ENCODE measurements around the gene C10orf67. TPM values are rescaled to one million over a fixed set of nuclear protein-coding genes. Genes with fewer than 3 reads are reported as not detected.

C10orf67 gene
- total RNA-seq, 1 donor from 2014 or later: not detected

DNA sequence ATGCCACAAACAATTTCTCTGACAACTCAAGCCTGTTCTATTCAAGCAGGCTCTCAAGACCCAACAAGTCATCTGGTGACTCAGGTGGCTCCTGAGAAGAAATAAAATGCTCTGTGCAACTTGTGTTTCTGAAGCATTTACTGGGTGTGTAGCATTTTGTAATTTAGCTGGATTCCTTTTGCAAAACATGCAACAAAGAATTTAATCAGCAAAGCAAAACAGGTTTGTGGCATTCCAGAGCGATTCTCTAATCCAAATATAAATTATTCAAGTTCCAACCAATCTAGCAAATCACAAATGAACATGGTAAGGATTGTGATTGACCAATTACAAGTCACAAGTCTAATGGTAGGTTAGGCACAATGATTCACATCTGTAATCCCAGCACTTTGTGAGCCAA is 39.8 kb upstream of the C10orf67 start:
- CTCF ChIA-PET: no interaction called here
- H3K36me3 Mint-ChIP-seq (ENCODE audit: low read depth): no peaks in the 10 kb centered on the region
- H3K27ac Mint-ChIP-seq: no peak overlapping the region
- TF ChIP-seq, protein P1, sequence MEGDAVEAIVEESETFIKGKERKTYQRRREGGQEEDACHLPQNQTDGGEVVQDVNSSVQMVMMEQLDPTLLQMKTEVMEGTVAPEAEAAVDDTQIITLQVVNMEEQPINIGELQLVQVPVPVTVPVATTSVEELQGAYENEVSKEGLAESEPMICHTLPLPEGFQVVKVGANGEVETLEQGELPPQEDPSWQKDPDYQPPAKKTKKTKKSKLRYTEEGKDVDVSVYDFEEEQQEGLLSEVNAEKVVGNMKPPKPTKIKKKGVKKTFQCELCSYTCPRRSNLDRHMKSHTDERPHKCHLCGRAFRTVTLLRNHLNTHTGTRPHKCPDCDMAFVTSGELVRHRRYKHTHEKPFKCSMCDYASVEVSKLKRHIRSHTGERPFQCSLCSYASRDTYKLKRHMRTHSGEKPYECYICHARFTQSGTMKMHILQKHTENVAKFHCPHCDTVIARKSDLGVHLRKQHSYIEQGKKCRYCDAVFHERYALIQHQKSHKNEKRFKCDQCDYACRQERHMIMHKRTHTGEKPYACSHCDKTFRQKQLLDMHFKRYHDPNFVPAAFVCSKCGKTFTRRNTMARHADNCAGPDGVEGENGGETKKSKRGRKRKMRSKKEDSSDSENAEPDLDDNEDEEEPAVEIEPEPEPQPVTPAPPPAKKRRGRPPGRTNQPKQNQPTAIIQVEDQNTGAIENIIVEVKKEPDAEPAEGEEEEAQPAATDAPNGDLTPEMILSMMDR (IDR thresholded peaks at IDR 0.05): no peak
- no peaks in the 10 kb centered on the region for H3K4me1 Mint-ChIP-seq
- intact Hi-C loops (cut with micrococcal nuclease): no loop called here
- H3K27me3 Mint-ChIP-seq: peaks cover 9% of the 10 kb centered on the region
- no peak overlapping the region for H3K4me3 Mint-ChIP-seq
- ATAC-seq (ENCODE audit: low read depth): no peak
- H3K9me3 Mint-ChIP-seq: no peaks in the 10 kb centered on the region
- POLR2A ChIA-PET: no interaction called here
- DNase-seq: no peak

GRCh38 chr10:23383637-23384036 is 39.0 kb upstream of the C10orf67 start:
- no peaks in the 10 kb centered on the region for H3K9me3 Mint-ChIP-seq
- intact Hi-C loops (cut with micrococcal nuclease): no loop called here
- TF ChIP-seq, protein P1 (IDR thresholded peaks at IDR 0.05): no peak
- no peak for ATAC-seq (ENCODE audit: low read depth)
- no peak overlapping the region for H3K27ac Mint-ChIP-seq
- DNase-seq: no peak
- no peak overlapping the region for H3K4me3 Mint-ChIP-seq
- ChIA-PET CTCF (no interaction called here), POLR2A (no interaction called here)
- H3K27me3 Mint-ChIP-seq: peaks cover 9% of the 10 kb centered on the region
- no peaks in the 10 kb centered on the region for H3K36me3 Mint-ChIP-seq (ENCODE audit: low read depth)
- no peaks in the 10 kb centered on the region for H3K4me1 Mint-ChIP-seq

DNA sequence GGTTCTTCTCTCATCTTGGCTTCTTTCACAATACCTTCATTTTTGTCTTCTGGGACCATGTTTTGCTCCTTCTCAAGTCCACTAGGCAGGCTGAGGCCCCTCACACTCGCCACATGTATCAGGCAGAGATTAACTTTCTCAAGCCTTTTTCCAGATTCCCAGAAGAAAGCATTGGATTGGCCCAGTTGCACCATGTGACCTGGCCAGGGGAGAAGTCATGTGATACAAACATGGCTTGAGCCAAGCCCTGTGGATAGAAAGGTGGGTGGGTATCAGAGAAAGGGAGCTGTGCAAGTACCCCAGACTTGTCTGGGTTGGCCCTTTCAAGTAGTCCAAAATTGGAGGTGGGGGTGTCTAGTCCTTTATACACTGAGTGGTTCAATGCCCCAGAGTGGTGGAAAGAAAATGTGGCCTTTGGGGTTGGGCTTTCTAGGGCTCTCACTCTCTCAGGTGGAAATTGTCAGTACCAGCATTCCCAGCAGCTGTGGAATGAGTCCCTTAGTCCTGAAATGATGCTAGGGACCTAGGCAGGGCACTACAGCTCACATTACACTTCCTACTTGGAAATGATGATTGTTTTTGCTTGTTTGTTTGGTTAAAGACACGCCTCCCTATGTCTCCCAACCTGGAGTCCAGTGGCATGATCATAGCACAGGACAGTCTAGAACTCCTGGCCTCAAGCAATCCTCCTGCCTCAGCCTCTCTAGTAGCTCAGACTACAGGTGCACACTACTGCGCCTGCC is 36.9 kb upstream of the C10orf67 start:
- Mint-ChIP-seq H3K4me3 (no peak overlapping the region), H3K4me1 (no peaks in the 10 kb centered on the region), H3K27ac (no peak overlapping the region), H3K36me3 (ENCODE audit: low read depth) (no peaks in the 10 kb centered on the region), H3K9me3 (no peaks in the 10 kb centered on the region), H3K27me3 (peaks cover 9% of the 10 kb centered on the region)
- ChIA-PET CTCF (no interaction called here), POLR2A (no interaction called here)
- intact Hi-C loops (cut with micrococcal nuclease): no loop called here
- DNase-seq (no peak), ATAC-seq (ENCODE audit: low read depth) (no peak)
- TF ChIP-seq, protein P1 (IDR thresholded peaks at IDR 0.05): no peak

DNA sequence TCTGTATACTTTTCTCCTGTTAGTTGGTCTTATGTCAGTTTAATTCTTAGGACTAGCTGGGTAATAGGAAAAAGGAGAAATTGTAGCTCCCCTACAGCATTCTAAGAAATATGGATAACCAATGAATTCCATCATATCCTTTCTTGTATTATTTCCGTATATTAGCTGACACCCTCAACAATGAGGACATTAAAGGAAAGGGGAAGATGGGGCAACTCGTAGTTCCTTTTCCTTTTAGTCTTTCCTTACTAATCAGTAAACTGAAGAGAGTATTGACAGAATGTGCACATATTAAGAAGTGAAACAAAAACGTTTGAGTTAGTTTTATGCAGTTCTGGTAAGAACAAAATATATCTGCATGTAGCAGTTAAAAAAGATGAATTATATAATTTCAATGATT is 35.1 kb upstream of the C10orf67 start:
- no peak overlapping the region for H3K4me3 Mint-ChIP-seq
- TF ChIP-seq, protein P1 (IDR thresholded peaks at IDR 0.05): no peak
- H3K27ac Mint-ChIP-seq: no peak overlapping the region
- H3K9me3 Mint-ChIP-seq: no peaks in the 10 kb centered on the region
- DNase-seq (no peak), ATAC-seq (ENCODE audit: low read depth) (no peak)
- ChIA-PET POLR2A (no interaction called here), CTCF (no interaction called here)
- peaks cover 4% of the 10 kb centered on the region for H3K4me1 Mint-ChIP-seq
- no peaks in the 10 kb centered on the region for H3K36me3 Mint-ChIP-seq (ENCODE audit: low read depth)
- H3K27me3 Mint-ChIP-seq: peaks cover 9% of the 10 kb centered on the region
- intact Hi-C loops (cut with micrococcal nuclease): no loop called here

- H3K4me1 Mint-ChIP-seq: peaks cover 4% of the 10 kb centered on the region
- intact Hi-C loops (cut with micrococcal nuclease): no loop called here
- H3K27ac Mint-ChIP-seq: no peak overlapping the region
- POLR2A ChIA-PET: no interaction called here
- H3K36me3 Mint-ChIP-seq (ENCODE audit: low read depth): no peaks in the 10 kb centered on the region
- no peaks in the 10 kb centered on the region for H3K9me3 Mint-ChIP-seq
- ATAC-seq (ENCODE audit: low read depth): no peak
- CTCF ChIA-PET: no interaction called here
- no peak overlapping the region for H3K4me3 Mint-ChIP-seq
- peaks cover 1% of the 10 kb centered on the region for H3K27me3 Mint-ChIP-seq
- no peak for DNase-seq
- TF ChIP-seq, protein P1 (IDR thresholded peaks at IDR 0.05): no peak
Measured at GRCh38 chr10:23376229-23376655, 31.6 kb upstream of the C10orf67 start.
